ENCODE results near the gene NOS1AP.

DNA sequence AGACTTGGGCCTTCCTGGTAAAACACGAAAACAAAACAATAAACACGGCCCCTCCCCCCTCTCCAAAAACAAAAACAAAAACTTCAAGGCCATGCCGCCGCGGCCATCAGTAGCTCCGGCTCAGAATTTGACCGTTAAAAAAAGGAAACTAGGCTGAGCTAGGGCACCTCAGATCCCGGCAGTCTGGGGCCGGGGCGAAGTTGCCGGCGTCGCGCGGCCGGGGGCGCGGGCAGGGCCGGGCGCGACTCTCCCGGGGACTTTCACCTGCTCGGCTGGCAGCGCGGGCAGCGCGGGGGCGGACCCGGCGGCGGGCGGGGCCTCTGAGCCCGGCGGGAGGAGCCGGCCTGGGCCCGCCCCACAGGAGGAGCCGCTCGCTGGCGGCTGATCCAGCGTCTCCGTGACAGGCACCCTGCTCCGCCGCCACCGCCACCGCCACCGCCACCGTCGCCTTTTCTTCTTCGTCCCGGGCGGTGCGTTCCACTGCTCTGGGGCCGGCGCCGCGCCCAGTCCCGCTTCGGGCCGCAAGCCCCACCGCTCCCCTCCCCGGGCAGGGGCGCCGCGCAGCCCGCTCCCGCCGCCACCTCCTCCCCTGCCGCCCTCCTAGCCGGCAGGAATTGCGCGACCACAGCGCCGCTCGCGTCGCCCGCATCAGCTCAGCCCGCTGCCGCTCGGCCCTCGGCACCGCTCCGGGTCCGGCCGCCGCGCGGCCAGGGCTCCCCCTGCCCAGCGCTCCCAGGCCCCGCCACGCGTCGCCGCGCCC is at the start of gene NOS1AP:
- TF ChIP-seq POLR2A (IDR thresholded peaks at IDR 0.05; ENCODE audit: low read depth, low read length) (no peak), TAF1 (IDR thresholded peaks at IDR 0.05; ENCODE audit: low read depth, low read length) (no peak), POLR2AphosphoS5 (IDR thresholded peaks at IDR 0.05; ENCODE audit: low read depth, low read length) (no peak), SPI1 (IDR thresholded peaks at IDR 0.05; ENCODE audit: low read depth, low read length) (no peak), PAX5 (IDR thresholded peaks at IDR 0.05; ENCODE audit: insufficient read depth, low read length, severe bottlenecking) (no peak), POU2F2 (IDR thresholded peaks at IDR 0.05; ENCODE audit: low read depth, low read length) (no peak)
